Hematopoietic multipotent progenitor cell treated with erythropoietin and hydrocortisone succinate and interleukin-3 and kit ligand, for 17 days (in vitro differentiated cells): Measurements from ENCODE around the gene VPS37C.
"Not testable (repeated sequence)": the region's sequence is repeated elsewhere in the genome, so short reads cannot be mapped to it uniquely, and the experiment has no call there.

Experiments used
- DNase-seq: peaks from one replicate; pipeline ENCODE4 v3.0.0-alpha.2; 2015; ENCODE audit warnings: low spot score

VPS37C gene

GRCh38 chr11:61174949-61175348 is 13.7 kb upstream of the VPS37C start:
- no peak for DNase-seq

- DNase-seq: peak; percentile 28
These were observed 13.0 kb upstream of the VPS37C start for GRCh38 chr11:61174273-61174672.

GRCh38 chr11:61173456-61173855 is 12.2 kb upstream of the VPS37C start:
- no peak for DNase-seq

- DNase-seq: no peak
These were observed 11.7 kb upstream of the VPS37C start for GRCh38 chr11:61172888-61173287.

- DNase-seq: no peak
These were observed 11.1 kb upstream of the VPS37C start for GRCh38 chr11:61172356-61172755.

GRCh38 chr11:61171907-61172306 is 10.7 kb upstream of the VPS37C start:
- DNase-seq: no peak

GRCh38 chr11:61170566-61170965 is 9.3 kb upstream of the VPS37C start:
- no peak for DNase-seq

GRCh38 chr11:61168800-61169199 is 7.6 kb upstream of the VPS37C start:
- no peak for DNase-seq

- no peak for DNase-seq
These were observed 6.9 kb upstream of the VPS37C start for GRCh38 chr11:61168042-61168688.

- not testable (repeated sequence) for DNase-seq
These were observed 5.1 kb upstream of the VPS37C start for GRCh38 chr11:61166331-61166730.

- DNase-seq: not testable (repeated sequence)
These were observed 4.6 kb upstream of the VPS37C start for GRCh38 chr11:61165785-61166184.

GRCh38 chr11:61164606-61165424 is 3.6 kb upstream of the VPS37C start:
- DNase-seq: no peak

GRCh38 chr11:61163714-61164605 is 2.7 kb upstream of the VPS37C start:
- DNase-seq: peak; percentile 33

GRCh38 chr11:61163021-61163420 is 1.8 kb upstream of the VPS37C start:
- no peak for DNase-seq

- no peak for DNase-seq
These were observed 1.1 kb upstream of the VPS37C start for GRCh38 chr11:61162092-61162941.

GRCh38 chr11:61160487-61161189 is 588 bp downstream of the VPS37C start:
- no peak for DNase-seq

GRCh38 chr11:61158691-61159381 is 2.4 kb downstream of the VPS37C start:
- DNase-seq: no peak

GRCh38 chr11:61157743-61158142 is 3.5 kb downstream of the VPS37C start:
- DNase-seq: no peak

GRCh38 chr11:61155741-61156140 is 5.5 kb downstream of the VPS37C start:
- DNase-seq: no peak

- no peak for DNase-seq
These were observed 5.9 kb downstream of the VPS37C start for GRCh38 chr11:61155312-61155711.
